NCI-H526 treated with DMSO at 0.1 percent for 48 hours (cell line): ENCODE results near the gene ARHGAP12.

ENCODE experiments used
- DNase-seq: peaks from one replicate; lab custom pipeline; 2025; lab: John Stamatoyannopoulos, UW

Gene ARHGAP12

GRCh38 chr10:31876652-31877352 is 51.8 kb downstream of the ARHGAP12 start:
- no peak for DNase-seq

GRCh38 chr10:31875608-31876007 is 53.0 kb downstream of the ARHGAP12 start:
- DNase-seq, result no peak

- DNase-seq, result no peak
Observed at GRCh38 chr10:31873724-31874123, 54.9 kb downstream of the ARHGAP12 start.

- no peak for DNase-seq
Observed at GRCh38 chr10:31871266-31872065, 57.2 kb downstream of the ARHGAP12 start.

- no peak for DNase-seq
Observed at GRCh38 chr10:31867646-31868045, 61.0 kb downstream of the ARHGAP12 start.

- DNase-seq, result no peak
Observed at GRCh38 chr10:31866118-31866670, 62.4 kb downstream of the ARHGAP12 start.

- DNase-seq, result no peak
Observed at GRCh38 chr10:31864834-31865518, 63.7 kb downstream of the ARHGAP12 start.

- DNase-seq, result no peak
Observed at GRCh38 chr10:31855033-31855432, 73.6 kb downstream of the ARHGAP12 start.

GRCh38 chr10:31853629-31854028 is 75.0 kb downstream of the ARHGAP12 start:
- DNase-seq, result no peak

GRCh38 chr10:31851216-31851615 is 77.4 kb downstream of the ARHGAP12 start:
- no peak for DNase-seq

- DNase-seq, result no peak
Observed at GRCh38 chr10:31847515-31847914, 81.1 kb downstream of the ARHGAP12 start.

GRCh38 chr10:31838709-31839108 is 89.9 kb downstream of the ARHGAP12 start:
- no peak for DNase-seq

GRCh38 chr10:31838065-31838464 is 90.6 kb downstream of the ARHGAP12 start:
- no peak for DNase-seq

GRCh38 chr10:31836569-31837406 is 91.8 kb downstream of the ARHGAP12 start:
- no peak for DNase-seq

- DNase-seq, result no peak
Observed at GRCh38 chr10:31833753-31834152, 94.9 kb downstream of the ARHGAP12 start.

GRCh38 chr10:31832261-31832660 is 96.4 kb downstream of the ARHGAP12 start:
- DNase-seq, result no peak

GRCh38 chr10:31830887-31831286 is 97.7 kb downstream of the ARHGAP12 start:
- DNase-seq, result no peak

GRCh38 chr10:31829776-31830175 is 98.9 kb downstream of the ARHGAP12 start:
- no peak for DNase-seq

GRCh38 chr10:31823358-31823757 is 105.3 kb downstream of the ARHGAP12 start:
- DNase-seq, result no peak

GRCh38 chr10:31822616-31823318 is 105.9 kb downstream of the ARHGAP12 start:
- DNase-seq, result no peak

- no peak for DNase-seq
Observed at GRCh38 chr10:31822150-31822549, 106.5 kb downstream of the ARHGAP12 start.
